ENCODE measurements around the gene SETDB2.

- TF ChIP-seq, protein P1, sequence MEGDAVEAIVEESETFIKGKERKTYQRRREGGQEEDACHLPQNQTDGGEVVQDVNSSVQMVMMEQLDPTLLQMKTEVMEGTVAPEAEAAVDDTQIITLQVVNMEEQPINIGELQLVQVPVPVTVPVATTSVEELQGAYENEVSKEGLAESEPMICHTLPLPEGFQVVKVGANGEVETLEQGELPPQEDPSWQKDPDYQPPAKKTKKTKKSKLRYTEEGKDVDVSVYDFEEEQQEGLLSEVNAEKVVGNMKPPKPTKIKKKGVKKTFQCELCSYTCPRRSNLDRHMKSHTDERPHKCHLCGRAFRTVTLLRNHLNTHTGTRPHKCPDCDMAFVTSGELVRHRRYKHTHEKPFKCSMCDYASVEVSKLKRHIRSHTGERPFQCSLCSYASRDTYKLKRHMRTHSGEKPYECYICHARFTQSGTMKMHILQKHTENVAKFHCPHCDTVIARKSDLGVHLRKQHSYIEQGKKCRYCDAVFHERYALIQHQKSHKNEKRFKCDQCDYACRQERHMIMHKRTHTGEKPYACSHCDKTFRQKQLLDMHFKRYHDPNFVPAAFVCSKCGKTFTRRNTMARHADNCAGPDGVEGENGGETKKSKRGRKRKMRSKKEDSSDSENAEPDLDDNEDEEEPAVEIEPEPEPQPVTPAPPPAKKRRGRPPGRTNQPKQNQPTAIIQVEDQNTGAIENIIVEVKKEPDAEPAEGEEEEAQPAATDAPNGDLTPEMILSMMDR (IDR thresholded peaks at IDR 0.05): no peak
- no peak for TF ChIP-seq POLR2AphosphoS5 (IDR thresholded peaks at IDR 0.05)
These were observed 48.1 kb upstream of the SETDB2 start for GRCh38 chr13:49395878-49396380.
